HuH-7 (cell line): ENCODE results near the gene SPON1.
"Not testable (repeated sequence)": the region's sequence is repeated elsewhere in the genome, so short reads cannot be mapped to it uniquely, and the experiment has no call there.

ENCODE experiments used
- DNase-seq: peaks from one replicate; pipeline ENCODE4 v3.0.0; 2011; ENCODE audit warnings: low spot score

SPON1 gene

DNA sequence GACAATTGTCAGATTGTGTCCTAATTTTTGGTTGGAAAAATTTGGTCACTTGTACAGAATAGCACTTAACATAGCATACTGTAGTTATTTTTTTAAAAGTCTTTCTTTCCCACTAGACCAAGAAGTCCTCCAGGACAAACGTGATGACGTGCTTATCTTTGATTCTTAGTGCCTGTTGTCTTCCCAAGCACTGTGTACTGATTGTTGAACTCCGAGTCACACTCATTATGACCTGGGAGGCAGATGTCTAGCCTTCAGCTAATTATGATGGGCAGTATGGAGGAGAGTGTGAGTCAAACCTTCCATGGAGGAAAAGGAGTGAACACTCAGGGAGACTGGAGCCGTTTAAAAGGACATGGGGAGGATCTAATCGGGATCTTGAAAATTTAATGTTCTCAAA is 119.8 kb downstream of the SPON1 start:
- no peak for DNase-seq

DNA sequence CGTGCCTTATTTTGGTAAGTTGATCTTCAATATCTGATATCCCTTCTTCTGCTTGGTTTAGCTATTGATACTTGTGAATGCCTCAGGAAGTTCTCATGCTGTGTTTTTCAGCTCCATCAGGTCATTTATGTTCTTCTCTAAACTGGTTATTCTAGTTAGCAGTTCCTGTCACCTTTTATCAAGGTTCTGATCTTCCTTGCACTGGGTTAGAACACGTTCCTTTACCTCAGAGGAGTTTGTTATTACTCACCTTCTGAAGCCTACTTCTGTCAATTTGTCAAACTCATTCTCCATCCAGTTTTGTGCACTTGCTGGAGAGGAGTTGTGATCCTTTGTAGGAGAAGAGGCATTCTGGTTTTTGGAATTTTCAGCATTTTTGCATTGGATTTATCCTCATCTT is 126.3 kb downstream of the SPON1 start:
- not testable (repeated sequence) for DNase-seq

DNA sequence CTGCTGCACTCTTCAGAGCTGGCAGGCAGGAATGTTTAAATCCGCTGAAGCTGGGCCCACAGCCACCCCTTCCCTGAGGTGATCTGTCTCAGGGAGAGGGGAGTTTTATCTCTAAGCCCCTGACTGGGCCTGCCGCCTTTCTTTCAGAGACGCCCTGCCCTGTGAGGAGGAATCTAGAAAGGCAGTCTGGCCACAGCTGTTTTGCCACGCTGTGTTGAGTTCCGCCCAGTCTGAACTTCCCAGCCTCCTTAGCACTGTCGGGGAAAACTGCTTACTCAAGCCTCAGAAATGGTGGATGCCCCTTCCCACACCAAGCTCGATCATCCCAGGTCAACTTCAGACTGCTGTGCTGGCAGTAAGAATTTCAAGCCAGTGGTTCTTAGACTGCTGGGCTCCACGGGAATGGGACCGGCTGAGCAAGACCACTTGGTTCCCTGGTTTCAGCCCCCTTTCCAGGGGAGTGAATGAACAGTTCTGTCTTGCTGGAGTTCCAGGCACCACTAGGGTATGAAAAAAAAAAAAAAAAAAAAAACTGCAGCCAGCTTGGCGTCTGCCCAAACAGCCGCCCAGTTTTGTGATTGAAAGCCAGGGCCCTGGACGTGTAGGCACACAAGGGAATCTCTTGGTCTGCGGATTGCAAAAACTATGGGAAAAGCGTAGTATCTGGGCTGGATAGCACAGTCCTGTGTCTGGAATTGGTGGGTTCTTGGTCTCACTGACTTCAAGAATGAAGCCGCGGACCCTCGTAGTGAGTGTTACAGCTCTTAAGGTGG is 127.4 kb downstream of the SPON1 start:
- no peak for DNase-seq

DNA sequence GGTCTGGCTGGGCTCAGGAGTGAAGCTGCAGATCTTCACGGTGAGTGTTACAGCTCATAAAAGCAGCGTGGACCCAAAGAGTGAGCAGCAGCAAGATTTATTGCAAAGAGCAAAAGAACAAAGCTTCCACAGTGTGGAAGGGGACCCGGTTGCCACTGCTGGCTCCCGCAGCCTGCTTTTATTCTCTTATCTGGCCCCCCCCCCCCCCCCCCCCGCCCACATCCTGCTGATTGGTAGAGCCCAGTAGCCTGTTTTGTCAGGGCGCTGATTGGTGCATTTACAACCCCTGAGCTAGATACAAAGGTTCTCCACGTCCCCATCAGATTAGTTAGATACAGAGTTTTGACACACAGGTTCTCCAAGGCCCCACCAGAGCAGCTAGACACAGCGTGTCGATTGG is 128.1 kb downstream of the SPON1 start:
- DNase-seq = not testable (repeated sequence)

- DNase-seq = no peak
These were observed 130.5 kb downstream of the SPON1 start for GRCh38 chr11:14093065-14093464.

- no peak for DNase-seq
These were observed 132.0 kb downstream of the SPON1 start for GRCh38 chr11:14094481-14095037.

- DNase-seq = no peak
These were observed 133.4 kb downstream of the SPON1 start for GRCh38 chr11:14095882-14096281.

DNA sequence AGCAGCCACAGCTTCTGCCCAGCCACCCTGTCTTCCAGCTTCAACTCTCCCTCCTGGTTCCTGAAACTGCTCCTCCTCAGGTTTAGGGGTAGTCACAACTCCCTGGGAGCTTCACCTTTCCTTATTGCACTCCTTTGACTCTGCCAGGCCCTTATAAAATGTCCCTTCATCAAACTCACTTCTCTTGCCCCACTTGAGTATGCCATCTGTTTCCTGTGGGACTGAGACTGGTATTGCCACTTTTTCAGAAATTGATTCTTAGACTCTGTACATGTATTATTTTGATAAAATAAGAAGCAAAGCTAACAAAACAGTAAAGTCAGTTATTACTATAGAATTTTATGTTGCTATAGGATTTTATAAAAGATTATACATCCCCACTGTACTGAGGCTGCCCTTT is 134.1 kb downstream of the SPON1 start:
- no peak for DNase-seq

- DNase-seq = no peak
These were observed 138.9 kb downstream of the SPON1 start for GRCh38 chr11:14101388-14101787.

DNA sequence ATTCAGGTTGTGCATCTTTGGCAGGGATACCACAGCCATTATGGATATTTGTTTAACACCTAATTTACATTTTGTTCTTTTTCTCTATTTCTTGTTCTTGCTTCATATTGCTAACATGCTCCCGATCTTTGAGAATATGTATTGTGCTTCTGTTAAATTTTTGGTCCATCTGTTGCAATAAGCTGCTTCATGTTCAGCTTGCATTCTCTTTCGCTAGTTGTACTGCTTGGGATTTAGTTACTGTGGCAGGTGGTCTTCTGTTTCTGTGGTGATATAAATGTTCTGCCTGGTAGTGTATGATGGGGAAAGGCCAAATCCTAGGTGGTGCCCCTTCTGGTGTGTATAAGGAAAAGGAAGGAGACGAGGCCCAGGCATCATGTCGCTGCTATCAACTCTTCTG is 140.2 kb downstream of the SPON1 start:
- DNase-seq = no peak

GRCh38 chr11:14105446-14105845 is 142.9 kb downstream of the SPON1 start:
- DNase-seq = no peak

- DNase-seq = no peak
These were observed 144.0 kb downstream of the SPON1 start for GRCh38 chr11:14106303-14107049.

- DNase-seq = no peak
These were observed 144.5 kb downstream of the SPON1 start for GRCh38 chr11:14107050-14107430.

- DNase-seq = no peak
These were observed 147.2 kb downstream of the SPON1 start for GRCh38 chr11:14109742-14110141.

DNA sequence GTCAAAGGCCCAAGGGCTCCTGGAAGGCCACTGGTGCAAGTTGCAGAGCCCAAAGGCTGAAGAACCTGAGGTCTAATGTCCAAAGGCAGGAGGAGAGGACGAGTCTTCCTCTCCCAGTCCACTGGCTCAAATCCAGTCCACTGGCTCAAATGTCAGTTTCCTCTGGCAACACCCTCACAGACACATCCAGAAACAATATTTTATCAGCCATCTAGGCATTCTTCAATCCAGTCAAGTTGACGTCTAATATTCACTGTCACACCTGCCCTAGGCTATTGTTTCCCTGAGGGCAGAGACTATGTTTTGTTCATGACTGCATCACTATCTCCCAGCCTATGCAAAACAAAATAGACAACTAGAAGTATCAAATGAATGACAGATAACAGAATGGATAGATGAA is 148.1 kb downstream of the SPON1 start:
- no peak for DNase-seq

DNA sequence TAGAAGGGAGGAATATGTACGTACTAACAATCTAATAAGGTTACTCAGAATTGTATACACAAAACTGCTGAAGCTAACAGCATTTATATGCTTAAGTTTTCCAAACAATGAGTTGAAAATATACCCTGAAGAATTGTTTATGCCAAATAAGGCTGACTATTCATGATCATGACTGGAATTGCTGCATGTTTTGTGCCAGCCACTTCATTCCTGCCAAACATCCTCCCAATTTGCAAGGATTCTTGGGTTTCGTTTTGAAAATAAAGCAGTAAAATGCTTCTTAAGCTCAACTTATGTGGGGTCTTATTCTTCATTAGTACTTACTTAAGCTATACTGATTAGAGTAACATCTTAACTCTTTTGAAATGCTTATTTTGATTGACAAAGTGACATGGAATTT is 149.0 kb downstream of the SPON1 start:
- DNase-seq = no peak

DNA sequence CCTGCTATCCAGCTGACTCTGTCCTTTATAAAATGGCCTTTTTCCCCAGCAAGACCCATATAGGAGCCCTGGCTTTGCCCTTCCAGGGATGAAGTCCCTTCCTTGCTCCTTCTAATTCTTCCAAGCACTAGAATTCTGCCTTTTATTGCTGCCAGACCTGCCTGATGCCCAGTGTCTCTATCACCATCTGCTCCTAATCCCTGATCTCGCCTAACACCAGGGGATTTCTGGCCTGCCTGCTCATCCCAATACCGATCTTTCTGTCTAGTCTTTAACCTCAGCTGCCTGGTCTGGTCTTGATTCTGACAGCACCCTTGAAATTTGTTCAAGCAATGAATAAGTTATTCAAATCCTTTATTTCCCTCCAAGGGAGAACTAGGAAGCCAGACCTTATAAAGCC is 150.2 kb downstream of the SPON1 start:
- no peak for DNase-seq

GRCh38 chr11:14114269-14114668 is 151.7 kb downstream of the SPON1 start:
- no peak for DNase-seq

DNA sequence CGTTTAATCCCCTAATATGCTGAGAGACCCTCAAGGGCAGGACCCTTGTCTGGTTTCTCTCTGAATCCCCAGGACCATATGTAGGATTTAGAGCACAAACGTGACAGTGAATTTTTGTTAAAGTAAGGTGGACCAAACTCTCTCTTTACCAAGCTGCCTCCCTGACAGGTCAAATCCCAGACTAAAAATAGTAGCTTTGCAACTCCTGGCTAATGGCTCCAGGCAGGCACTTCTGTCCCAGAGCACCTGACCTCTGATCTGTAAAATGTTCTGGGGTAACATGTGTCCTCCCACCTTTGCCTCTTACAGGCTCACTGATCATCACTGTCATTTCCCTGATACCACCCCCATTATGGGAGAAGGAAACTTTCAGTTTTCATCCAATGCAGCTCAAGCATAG is 152.3 kb downstream of the SPON1 start:
- DNase-seq = no peak

- no peak for DNase-seq
These were observed 155.1 kb downstream of the SPON1 start for GRCh38 chr11:14117632-14118031.

GRCh38 chr11:14118072-14118471 is 155.5 kb downstream of the SPON1 start:
- DNase-seq = no peak

DNA sequence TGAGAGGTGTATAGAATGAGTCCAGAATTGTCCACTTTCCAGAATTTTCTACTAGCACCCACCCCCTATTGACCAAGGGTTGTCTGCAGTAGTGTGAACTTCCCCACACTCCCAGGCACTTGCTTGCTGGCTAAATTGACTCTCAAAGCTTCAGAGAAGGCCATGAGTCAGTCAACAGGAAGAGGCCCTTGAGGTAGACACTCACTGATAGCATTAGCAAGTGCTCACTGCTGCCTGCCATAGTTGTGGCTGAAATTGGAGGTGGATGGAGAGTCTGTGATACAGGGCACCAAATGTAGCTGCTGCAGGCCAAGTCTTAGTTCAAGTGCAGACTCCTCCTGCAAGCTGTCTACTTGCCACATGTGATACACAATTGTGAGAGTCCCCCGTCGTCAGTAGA is 156.8 kb downstream of the SPON1 start:
- DNase-seq = no peak

- DNase-seq = no peak
These were observed 161.8 kb downstream of the SPON1 start for GRCh38 chr11:14124350-14124749.
